ENCODE results near the gene MAP4K1. TPM values are rescaled to one million over a fixed set of nuclear protein-coding genes. Genes with fewer than 3 reads are reported as not detected.
"Not testable (repeated sequence)": the region's sequence is repeated elsewhere in the genome, so short reads cannot be mapped to it uniquely, and the experiment has no call there.

Gene MAP4K1
- total RNA-seq, 1 donor = 0.72 TPM

DNA sequence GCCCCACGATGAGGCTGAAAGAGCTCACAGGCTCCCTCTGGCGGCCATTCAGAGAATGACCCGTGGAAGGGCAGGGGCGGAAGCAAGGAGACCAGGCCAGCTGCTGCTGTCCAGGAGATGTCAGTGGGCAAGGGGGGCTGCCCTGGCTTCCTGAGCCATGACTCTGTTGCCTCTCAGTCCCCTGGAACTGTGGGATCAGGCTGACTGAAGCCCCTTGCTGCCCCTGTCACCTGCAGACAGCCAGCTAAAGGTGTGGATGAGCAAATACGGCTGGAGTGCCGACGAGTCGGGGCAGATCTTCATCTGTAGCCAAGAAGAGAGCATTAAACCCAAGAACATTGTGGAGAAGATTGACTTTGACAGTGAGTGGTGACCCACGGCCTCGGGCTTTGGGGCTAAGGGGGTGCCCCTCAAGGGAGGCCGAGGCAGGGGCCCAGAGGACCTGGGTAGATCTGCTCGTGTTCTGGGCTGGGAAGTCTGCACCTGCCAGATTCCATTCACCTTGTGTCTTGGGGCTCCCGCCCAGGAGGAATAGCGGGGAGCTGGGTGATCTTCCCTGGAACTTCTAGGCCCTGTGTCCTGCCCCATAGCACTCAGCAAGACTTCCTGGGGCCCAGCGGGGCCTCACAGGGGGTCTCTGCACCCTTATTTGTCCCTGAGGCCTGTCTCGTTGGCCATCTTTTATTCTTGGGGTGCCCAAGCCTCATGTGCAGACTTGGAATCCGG, 17.2 kb upstream of the MAP4K1 start:
- TF ChIP-seq CTCF (IDR thresholded peaks at IDR 0.05; ENCODE audit: extremely low read depth, low read depth, low read length) = peak; percentile 93
- Histone ChIP-seq H3K4me3 (ENCODE audit: insufficient read depth, low read length) (no peak overlapping the region), H3K27ac (ENCODE audit: low read depth, low read length) (no peak overlapping the region), H3K4me1 (ENCODE audit: insufficient read depth, low read length) (no peaks in the 10 kb centered on the region), H3K9me3 (ENCODE audit: low read depth, low read length) (no peaks in the 10 kb centered on the region), H4K20me1 (ENCODE audit: insufficient read depth, low read length) (peaks cover 9% of the 10 kb centered on the region), H3K36me3 (ENCODE audit: insufficient read depth, low read length) (peaks cover 30% of the 10 kb centered on the region), H3K4me2 (ENCODE audit: insufficient read depth, low read length) (no peak overlapping the region), H3K79me2 (ENCODE audit: insufficient read depth, low read length) (peaks cover 4% of the 10 kb centered on the region), H2AFZ (ENCODE audit: low read length) (no peak overlapping the region), H3K27me3 (ENCODE audit: insufficient read depth, low read length) (no peaks in the 10 kb centered on the region)
- DNase-seq (ENCODE audit: insufficient read length, low spot score, missing footprints) = peak; percentile 89

- peak; percentile 37 for DNase-seq (ENCODE audit: insufficient read length, low spot score, missing footprints)
- Histone ChIP-seq H3K4me2 (ENCODE audit: insufficient read depth, low read length) (no peak overlapping the region), H3K4me1 (ENCODE audit: insufficient read depth, low read length) (no peaks in the 10 kb centered on the region), H3K27ac (ENCODE audit: low read depth, low read length) (no peak overlapping the region), H3K36me3 (ENCODE audit: insufficient read depth, low read length) (peaks cover 38% of the 10 kb centered on the region), H3K79me2 (ENCODE audit: insufficient read depth, low read length) (peaks cover 4% of the 10 kb centered on the region), H3K9me3 (ENCODE audit: low read depth, low read length) (no peaks in the 10 kb centered on the region), H3K27me3 (ENCODE audit: insufficient read depth, low read length) (no peaks in the 10 kb centered on the region), H3K4me3 (ENCODE audit: insufficient read depth, low read length) (no peak overlapping the region), H4K20me1 (ENCODE audit: insufficient read depth, low read length) (peaks cover 9% of the 10 kb centered on the region), H2AFZ (ENCODE audit: low read length) (no peak overlapping the region)
- TF ChIP-seq CTCF (IDR thresholded peaks at IDR 0.05; ENCODE audit: extremely low read depth, low read depth, low read length) = no peak
These were observed 14.9 kb upstream of the MAP4K1 start for GRCh38 chr19:38632476-38633213.

DNA sequence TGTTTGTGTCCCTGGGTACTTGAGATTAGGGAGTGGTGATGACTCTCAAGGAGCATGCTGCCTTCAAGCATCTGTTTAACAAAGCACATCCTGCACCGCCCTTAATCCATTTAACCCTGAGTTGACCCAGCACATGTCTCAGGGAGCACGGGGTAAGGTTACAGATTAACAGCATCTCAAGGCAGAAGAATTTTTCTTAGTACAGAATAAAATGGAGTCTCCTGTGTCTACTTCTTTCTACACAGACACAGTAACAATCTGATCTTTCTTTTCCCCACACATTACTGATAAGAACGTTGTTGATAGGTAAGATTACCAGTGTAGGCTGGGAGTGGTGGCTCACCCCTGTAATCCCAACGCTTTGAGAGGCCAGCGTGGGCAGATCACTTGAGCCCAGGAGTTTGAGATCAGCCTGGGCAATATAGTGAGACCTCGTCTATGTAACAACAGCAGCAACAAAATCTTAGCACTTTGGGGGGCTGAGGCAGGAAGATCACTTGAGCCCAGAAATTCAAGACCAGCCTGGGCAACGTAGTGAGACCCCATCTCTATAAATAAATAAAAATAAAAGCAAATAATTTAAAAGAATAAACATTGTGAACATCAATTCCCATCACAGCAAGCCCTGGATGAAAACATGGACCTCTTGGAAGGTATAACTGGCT, 14.2 kb upstream of the MAP4K1 start:
- H3K4me1 ChIP-seq (ENCODE audit: insufficient read depth, low read length); H3K79me2 ChIP-seq (ENCODE audit: insufficient read depth, low read length); H2AFZ ChIP-seq (ENCODE audit: low read length); H3K9me3 ChIP-seq (ENCODE audit: low read depth, low read length); H3K27me3 ChIP-seq (ENCODE audit: insufficient read depth, low read length); DNase-seq (ENCODE audit: insufficient read length, low spot score, missing footprints); H3K27ac ChIP-seq (ENCODE audit: low read depth, low read length); H4K20me1 ChIP-seq (ENCODE audit: insufficient read depth, low read length); H3K4me2 ChIP-seq (ENCODE audit: insufficient read depth, low read length); H3K4me3 ChIP-seq (ENCODE audit: insufficient read depth, low read length): not testable (repeated sequence)
- peaks cover 38% of the 10 kb centered on the region for H3K36me3 ChIP-seq (ENCODE audit: insufficient read depth, low read length)

DNA sequence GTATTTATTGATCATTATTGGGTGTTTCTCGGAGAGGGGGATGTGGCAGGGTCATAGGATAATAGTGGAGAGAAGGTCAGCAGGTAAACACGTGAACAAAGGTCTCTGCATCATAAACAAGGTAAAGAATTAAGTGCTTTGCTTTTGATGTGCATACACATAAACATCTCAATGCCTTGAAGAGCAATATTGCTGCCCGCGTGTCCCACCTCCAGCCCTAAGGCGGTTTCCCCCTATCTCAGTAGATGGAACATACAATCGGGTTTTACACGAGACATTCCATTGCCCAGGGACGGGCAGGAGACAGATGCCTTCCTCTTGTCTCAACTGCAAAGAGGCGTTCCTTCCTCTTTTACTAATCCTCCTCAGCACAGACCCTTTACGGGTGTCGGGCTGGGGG, 13.5 kb upstream of the MAP4K1 start:
- not testable (repeated sequence) for H3K27ac ChIP-seq (ENCODE audit: low read depth, low read length); H3K4me1 ChIP-seq (ENCODE audit: insufficient read depth, low read length); H3K4me2 ChIP-seq (ENCODE audit: insufficient read depth, low read length); H4K20me1 ChIP-seq (ENCODE audit: insufficient read depth, low read length); H2AFZ ChIP-seq (ENCODE audit: low read length); DNase-seq (ENCODE audit: insufficient read length, low spot score, missing footprints); H3K4me3 ChIP-seq (ENCODE audit: insufficient read depth, low read length); H3K9me3 ChIP-seq (ENCODE audit: low read depth, low read length); H3K27me3 ChIP-seq (ENCODE audit: insufficient read depth, low read length); H3K79me2 ChIP-seq (ENCODE audit: insufficient read depth, low read length)
- H3K36me3 ChIP-seq (ENCODE audit: insufficient read depth, low read length) = peaks cover 41% of the 10 kb centered on the region

All from osteoblast (primary cell).